Gastrocnemius medialis (tissue), 4 donors: ENCODE data around the gene PPP6R2.

Experiments
- POLR2A ChIP-seq, 2 donors: fragments of 450-650 bp; IDR thresholded peaks; one replicate each; pipeline ENCODE4 v1.6.1; 2017; ENCODE audit warnings: antibody characterized with exemption in 2 of 2, mild to moderate bottlenecking in 2 of 2, moderate library complexity in 2 of 2
- TF ChIP-seq, protein P1 (sequence below), 5 experiments: fragments of 450-650 bp in 3 of 5; fragments of 200-600 bp in 2 of 5; sonication (generic) in 2 of 5; IDR thresholded peaks in 4 of 5; conservative IDR thresholded peaks in 1 of 5; 1 replicate in 4 of 5; 2 replicates in 1 of 5; pipeline ENCODE4 v1.5.1; 2016 to 2019; ENCODE audit warnings: antibody characterized with exemption in 5 of 5, mild to moderate bottlenecking in 3 of 5, moderate library complexity in 3 of 5

DNA sequence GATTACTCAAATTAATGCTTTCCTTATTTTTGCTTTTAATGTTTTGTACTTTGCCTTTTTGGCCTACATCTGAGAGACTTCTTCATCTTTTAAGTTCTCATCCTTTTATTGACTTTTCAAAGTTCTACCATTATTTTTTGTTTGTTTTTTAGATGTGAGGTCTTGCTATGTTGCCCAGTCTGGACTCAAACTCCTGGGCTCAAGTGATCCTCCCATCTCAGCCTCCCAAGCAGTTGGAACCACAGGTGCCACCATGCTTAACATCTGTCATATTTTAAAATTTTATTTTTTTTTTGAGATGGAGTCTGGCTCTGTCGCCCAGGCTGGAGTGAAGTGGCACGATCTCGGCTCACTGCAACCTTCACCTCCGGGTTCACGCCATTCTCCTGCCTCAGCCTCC, 57.8 kb downstream of the PPP6R2 start:
- TF ChIP-seq POLR2A (IDR thresholded peaks at IDR 0.05), result no peak
- TF ChIP-seq, protein P1, sequence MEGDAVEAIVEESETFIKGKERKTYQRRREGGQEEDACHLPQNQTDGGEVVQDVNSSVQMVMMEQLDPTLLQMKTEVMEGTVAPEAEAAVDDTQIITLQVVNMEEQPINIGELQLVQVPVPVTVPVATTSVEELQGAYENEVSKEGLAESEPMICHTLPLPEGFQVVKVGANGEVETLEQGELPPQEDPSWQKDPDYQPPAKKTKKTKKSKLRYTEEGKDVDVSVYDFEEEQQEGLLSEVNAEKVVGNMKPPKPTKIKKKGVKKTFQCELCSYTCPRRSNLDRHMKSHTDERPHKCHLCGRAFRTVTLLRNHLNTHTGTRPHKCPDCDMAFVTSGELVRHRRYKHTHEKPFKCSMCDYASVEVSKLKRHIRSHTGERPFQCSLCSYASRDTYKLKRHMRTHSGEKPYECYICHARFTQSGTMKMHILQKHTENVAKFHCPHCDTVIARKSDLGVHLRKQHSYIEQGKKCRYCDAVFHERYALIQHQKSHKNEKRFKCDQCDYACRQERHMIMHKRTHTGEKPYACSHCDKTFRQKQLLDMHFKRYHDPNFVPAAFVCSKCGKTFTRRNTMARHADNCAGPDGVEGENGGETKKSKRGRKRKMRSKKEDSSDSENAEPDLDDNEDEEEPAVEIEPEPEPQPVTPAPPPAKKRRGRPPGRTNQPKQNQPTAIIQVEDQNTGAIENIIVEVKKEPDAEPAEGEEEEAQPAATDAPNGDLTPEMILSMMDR (IDR thresholded peaks at IDR 0.05 in 4 of 5, conservative IDR thresholded peaks at IDR 0.05 in 1 of 5), result no peak
